Upper lobe of right lung (tissue), 1 donor: ENCODE measurements around the gene TEKTIP1. TPM values are rescaled to one million over a fixed set of nuclear protein-coding genes. Genes with fewer than 3 reads are reported as not detected.

Experiments
- ATAC-seq: fragments of 200-7000 bp; cut with Tn5 transposase; one replicate; pipeline ENCODE4 v1.9.1; 2020; ENCODE audit warnings: mild to moderate bottlenecking, moderate library complexity
- DNase-seq: peaks from one replicate; pipeline ENCODE4 v3.0.0-alpha.2; 2020
- H3K27ac ChIP-seq: fragments of 200-600 bp; one replicate; pipeline ENCODE4 v1.8.0; 2022
- H3K27me3 ChIP-seq: fragments of 200-600 bp; one replicate; pipeline ENCODE4 v1.8.0; 2022; ENCODE audit warnings: mild to moderate bottlenecking
- H3K36me3 ChIP-seq: fragments of 200-600 bp; one replicate; pipeline ENCODE4 v1.8.0; 2022
- H3K4me1 ChIP-seq: fragments of 200-600 bp; one replicate; pipeline ENCODE4 v1.8.0; 2022
- H3K4me3 ChIP-seq: fragments of 200-600 bp; one replicate; pipeline ENCODE4 v1.8.0; 2022; ENCODE audit warnings: mild to moderate bottlenecking
- H3K9me3 ChIP-seq: fragments of 200-600 bp; one replicate; pipeline ENCODE4 v1.8.0; 2022
- intact Hi-C: fragments of 100-400 bp; cut with DNase I; formaldehyde crosslinking; loops from one replicate; pipeline ENCODE4 v1.11.0; 2022
- total RNA-seq: library from RNA; stranded (reverse); fragmentation: NEBNext Ultra II Directional; extraction: Animal tissue kit (Norgen Biotek cat#: 25700); gene quantifications from one replicate; pipeline ENCODE4 v1.2.1, GENCODE V29; 2021
- TF ChIP-seq, protein P1 (sequence below): fragments of 200-600 bp; IDR thresholded peaks from one replicate; pipeline ENCODE4 v1.8.0; 2022; ENCODE audit warnings: antibody characterized with exemption
- donor health status: DM: no; HTN: yes; CAD: no; lungs with severe emphysema.

TEKTIP1 gene
- total RNA-seq, 1 donor from 2014 or later = 3.2 TPM

GRCh38 chr19:3515891-3516422, 23.0 kb upstream of the TEKTIP1 start:
- H3K27ac ChIP-seq = no peak overlapping the region
- TF ChIP-seq, protein P1, sequence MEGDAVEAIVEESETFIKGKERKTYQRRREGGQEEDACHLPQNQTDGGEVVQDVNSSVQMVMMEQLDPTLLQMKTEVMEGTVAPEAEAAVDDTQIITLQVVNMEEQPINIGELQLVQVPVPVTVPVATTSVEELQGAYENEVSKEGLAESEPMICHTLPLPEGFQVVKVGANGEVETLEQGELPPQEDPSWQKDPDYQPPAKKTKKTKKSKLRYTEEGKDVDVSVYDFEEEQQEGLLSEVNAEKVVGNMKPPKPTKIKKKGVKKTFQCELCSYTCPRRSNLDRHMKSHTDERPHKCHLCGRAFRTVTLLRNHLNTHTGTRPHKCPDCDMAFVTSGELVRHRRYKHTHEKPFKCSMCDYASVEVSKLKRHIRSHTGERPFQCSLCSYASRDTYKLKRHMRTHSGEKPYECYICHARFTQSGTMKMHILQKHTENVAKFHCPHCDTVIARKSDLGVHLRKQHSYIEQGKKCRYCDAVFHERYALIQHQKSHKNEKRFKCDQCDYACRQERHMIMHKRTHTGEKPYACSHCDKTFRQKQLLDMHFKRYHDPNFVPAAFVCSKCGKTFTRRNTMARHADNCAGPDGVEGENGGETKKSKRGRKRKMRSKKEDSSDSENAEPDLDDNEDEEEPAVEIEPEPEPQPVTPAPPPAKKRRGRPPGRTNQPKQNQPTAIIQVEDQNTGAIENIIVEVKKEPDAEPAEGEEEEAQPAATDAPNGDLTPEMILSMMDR = no peak
- DNase-seq = no peak

GRCh38 chr19:3516675-3517207, 22.2 kb upstream of the TEKTIP1 start:
- Histone ChIP-seq H3K4me3 (no peak overlapping the region), H3K4me1 (no peaks in the 10 kb centered on the region), H3K9me3 (no peaks in the 10 kb centered on the region), H3K27me3 (no peaks in the 10 kb centered on the region), H3K27ac (no peak overlapping the region), H3K36me3 (peaks cover 11% of the 10 kb centered on the region)
- ATAC-seq = no peak
- TF ChIP-seq, protein P1 = no peak
- intact Hi-C loops = no loop called here
- DNase-seq = no peak

More at GRCh38 chr19:3515891-3516422, 23.0 kb upstream of the TEKTIP1 start:
- ATAC-seq = no peak
- H3K27me3 ChIP-seq = no peaks in the 10 kb centered on the region
- H3K36me3 ChIP-seq = peaks cover 11% of the 10 kb centered on the region
- no peak overlapping the region for H3K4me3 ChIP-seq
- H3K4me1 ChIP-seq = no peaks in the 10 kb centered on the region
- no peaks in the 10 kb centered on the region for H3K9me3 ChIP-seq
- intact Hi-C loops = no loop called here

GRCh38 chr19:3517638-3518037, 21.3 kb upstream of the TEKTIP1 start:
- H3K4me3 ChIP-seq = no peak overlapping the region
- no peak for DNase-seq
- TF ChIP-seq, protein P1 = no peak
- intact Hi-C loops = no loop called here
- no peaks in the 10 kb centered on the region for H3K27me3 ChIP-seq
- no peak overlapping the region for H3K27ac ChIP-seq
- peaks cover 11% of the 10 kb centered on the region for H3K36me3 ChIP-seq
- no peak for ATAC-seq
- no peaks in the 10 kb centered on the region for H3K9me3 ChIP-seq
- no peaks in the 10 kb centered on the region for H3K4me1 ChIP-seq

GRCh38 chr19:3518255-3518654, 20.7 kb upstream of the TEKTIP1 start:
- peaks cover 15% of the 10 kb centered on the region for H3K36me3 ChIP-seq
- no peaks in the 10 kb centered on the region for H3K9me3 ChIP-seq
- H3K27me3 ChIP-seq = no peaks in the 10 kb centered on the region
- no peak overlapping the region for H3K27ac ChIP-seq
- ATAC-seq (no peak), DNase-seq (no peak)
- intact Hi-C loops = no loop called here
- H3K4me3 ChIP-seq = no peak overlapping the region
- no peaks in the 10 kb centered on the region for H3K4me1 ChIP-seq
- TF ChIP-seq, protein P1 = no peak

DNA sequence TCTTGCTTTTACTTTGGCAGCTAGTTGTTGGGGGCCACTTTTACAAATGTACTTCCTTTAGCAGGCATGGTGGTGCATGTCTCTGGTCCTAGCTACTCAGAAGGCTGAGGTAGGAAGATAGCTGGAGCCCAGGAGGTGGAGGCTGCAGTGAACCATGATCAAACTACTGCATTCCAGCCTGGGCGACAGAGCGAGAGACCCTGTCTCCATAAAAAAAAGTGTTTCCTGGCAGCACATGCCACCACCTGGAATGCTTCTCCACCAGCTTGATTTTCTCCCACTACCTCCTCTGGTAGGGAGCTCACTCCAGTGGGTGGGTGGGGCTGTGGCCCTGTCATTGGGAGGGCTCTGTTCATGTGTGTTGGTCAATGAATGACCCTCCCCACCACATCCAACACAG, 20.3 kb upstream of the TEKTIP1 start:
- TF ChIP-seq, protein P1 = no peak
- no peaks in the 10 kb centered on the region for H3K27me3 ChIP-seq
- H3K27ac ChIP-seq = no peak overlapping the region
- H3K36me3 ChIP-seq = peaks cover 19% of the 10 kb centered on the region
- no peaks in the 10 kb centered on the region for H3K4me1 ChIP-seq
- ATAC-seq = no peak
- intact Hi-C loops = no loop called here
- H3K4me3 ChIP-seq = no peak overlapping the region
- no peaks in the 10 kb centered on the region for H3K9me3 ChIP-seq
- DNase-seq = no peak

- intact Hi-C loops = no loop called here
- ATAC-seq (no peak), DNase-seq (no peak)
- no peaks in the 10 kb centered on the region for H3K9me3 ChIP-seq
- peaks cover 23% of the 10 kb centered on the region for H3K36me3 ChIP-seq
- no peak overlapping the region for H3K4me3 ChIP-seq
- no peak overlapping the region for H3K27ac ChIP-seq
- H3K4me1 ChIP-seq = no peaks in the 10 kb centered on the region
- no peaks in the 10 kb centered on the region for H3K27me3 ChIP-seq
- TF ChIP-seq, protein P1 = no peak
These were observed 19.8 kb upstream of the TEKTIP1 start for GRCh38 chr19:3519126-3519525.
